SU-DHL-6 (cell line): ENCODE data around the gene DOK6.

Experiments used
- H2AFZ ChIP-seq: fragments of 200-600 bp; sonication (generic); 2 replicates; pipeline ENCODE4 v1.6.1; 2014; ENCODE audit warnings: low read depth, mild to moderate bottlenecking, moderate library complexity, mixed read lengths, antibody characterized with exemption, low read length; ENCODE audit not compliant: severe bottlenecking
- H3F3A ChIP-seq: fragments of 200-600 bp; shearing (Covaris generic); 2 replicates; pipeline ENCODE4 v1.6.0; 2016; ENCODE audit warnings: antibody characterized with exemption, mild to moderate bottlenecking; ENCODE audit not compliant: insufficient read depth
- H3K27ac ChIP-seq: fragments of 200-600 bp; sonication (generic); 2 replicates; pipeline ENCODE4 v1.5.1; 2016; ENCODE audit warnings: low read depth, mild to moderate bottlenecking, low read length, moderate library complexity, mixed read lengths
- H3K27me3 ChIP-seq: fragments of 200-600 bp; sonication (generic), shearing (Covaris generic); 2 replicates; pipeline ENCODE4 v1.6.0; 2014; ENCODE audit warnings: mild to moderate bottlenecking, low read length
- H3K36me3 ChIP-seq: fragments of 200-600 bp; sonication (generic); 2 replicates; pipeline ENCODE4 v1.6.1; 2014; ENCODE audit warnings: mild to moderate bottlenecking, low read length, mixed read lengths
- H3K4me2 ChIP-seq: fragments of 300-600, 200-600 bp; shearing (Covaris generic), sonication (generic); 2 replicates; pipeline ENCODE4 v1.6.0; 2014; ENCODE audit warnings: low read length, low read depth, mild to moderate bottlenecking; ENCODE audit not compliant: poor library complexity, severe bottlenecking
- H3K4me3 ChIP-seq: fragments of 200-600 bp; sonication (generic); 2 replicates; pipeline ENCODE4 v1.5.1; 2014; ENCODE audit warnings: antibody characterized with exemption, low read length, mild to moderate bottlenecking, mixed read lengths; ENCODE audit not compliant: insufficient read depth, poor library complexity, severe bottlenecking
- H3K79me2 ChIP-seq: fragments of 200-600 bp; sonication (generic); 2 replicates; pipeline ENCODE4 v1.6.1; 2014; ENCODE audit warnings: mild to moderate bottlenecking, low read length, moderate library complexity; ENCODE audit not compliant: insufficient read depth
- H3K9ac ChIP-seq: fragments of 200-600 bp; sonication (generic); 2 replicates; pipeline ENCODE4 v1.7.0; 2014; ENCODE audit warnings: mild to moderate bottlenecking, low read length
- H3K9me2 ChIP-seq: fragments of 200-600 bp; sonication (generic); replicated peaks from 2 replicates; pipeline ENCODE4 v1.6.1; 2014; ENCODE audit warnings: low read length; ENCODE audit not compliant: insufficient read depth
- H3K9me3 ChIP-seq: fragments of 200-600 bp; sonication (generic); 2 replicates; pipeline ENCODE4 v1.6.1; 2014; ENCODE audit warnings: low read length, mixed read lengths; ENCODE audit not compliant: insufficient read depth
- H4K20me1 ChIP-seq: fragments of 200-600 bp; sonication (generic); 2 replicates; pipeline ENCODE4 v1.6.1; 2014; ENCODE audit warnings: low read depth, mild to moderate bottlenecking, antibody characterized with exemption, low read length, moderate library complexity, mixed read lengths
- CTCF ChIP-seq: fragments of 200-600 bp; sonication (generic); IDR thresholded peaks from one replicate; pipeline ENCODE4 v1.5.1; 2017; ENCODE audit warnings: antibody characterized with exemption, mild to moderate bottlenecking, low read length, moderate library complexity; ENCODE audit not compliant: insufficient read depth, poor library complexity, severe bottlenecking
- EZH2phosphoT487 ChIP-seq: fragments of 200-600 bp; sonication (generic), shearing (Covaris generic); conservative IDR thresholded peaks from 2 replicates; pipeline ENCODE4 v1.6.1; 2018; ENCODE audit warnings: mild to moderate bottlenecking, antibody characterized with exemption, low read length, moderate library complexity, mixed read lengths

Gene DOK6

DNA sequence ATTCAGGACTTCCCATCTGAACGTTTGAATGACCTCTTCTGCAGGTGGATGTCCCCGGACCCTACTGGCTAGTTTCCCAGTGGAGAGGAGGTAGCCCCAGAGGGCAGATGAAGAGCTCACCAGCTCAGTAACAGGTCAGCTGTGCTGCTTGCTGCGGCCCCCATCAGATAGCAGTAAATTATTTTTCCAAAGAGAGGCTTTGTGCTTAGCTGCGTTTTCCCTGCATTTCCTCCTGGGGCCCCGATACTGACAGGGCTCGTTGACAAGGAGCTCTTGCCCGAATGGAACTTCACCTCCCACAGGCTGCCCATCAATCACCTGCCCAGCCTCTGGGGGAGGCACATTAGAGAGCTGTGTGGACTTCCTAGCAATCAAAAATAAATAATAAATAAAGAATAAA, 185.8 kb downstream of the DOK6 start:
- H4K20me1 ChIP-seq, result no peaks in the 10 kb centered on the region
- no peak overlapping the region for H3K27ac ChIP-seq
- H3K4me3 ChIP-seq, result no peak overlapping the region
- no peaks in the 10 kb centered on the region for H3K9me3 ChIP-seq
- H3K79me2 ChIP-seq, result no peaks in the 10 kb centered on the region
- H2AFZ ChIP-seq, result no peak overlapping the region
- TF ChIP-seq CTCF, result no peak
- TF ChIP-seq EZH2phosphoT487, result no peak
- H3K9ac ChIP-seq, result no peak overlapping the region
- H3K4me2 ChIP-seq, result no peak overlapping the region
- no peaks in the 10 kb centered on the region for H3K27me3 ChIP-seq
- H3K9me2 ChIP-seq, result no peaks in the 10 kb centered on the region
- H3F3A ChIP-seq, result no peaks in the 10 kb centered on the region
- no peaks in the 10 kb centered on the region for H3K36me3 ChIP-seq

DNA sequence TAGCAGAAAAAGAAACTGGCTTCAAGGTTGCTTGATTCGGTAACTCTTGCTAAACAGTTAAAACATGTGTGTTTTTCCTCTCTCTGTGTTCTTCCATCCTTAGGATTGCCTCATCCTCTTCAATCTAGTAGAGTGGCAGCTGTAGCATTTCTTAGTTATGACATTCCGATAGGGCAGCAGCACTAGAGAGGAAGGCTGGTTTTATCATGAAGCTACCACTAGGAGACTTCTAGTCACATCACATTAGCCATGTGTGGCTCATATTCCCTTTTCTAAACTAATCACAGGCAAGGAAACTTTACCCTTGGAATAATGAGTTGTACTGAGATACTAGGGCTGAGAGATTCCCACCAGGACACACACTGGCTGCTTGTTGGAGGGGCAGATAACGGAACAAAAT, 187.6 kb downstream of the DOK6 start:
- Histone ChIP-seq H3K9me2 (no peaks in the 10 kb centered on the region), H3K4me3 (no peak overlapping the region), H3K9me3 (no peaks in the 10 kb centered on the region), H4K20me1 (no peaks in the 10 kb centered on the region), H3F3A (no peaks in the 10 kb centered on the region), H2AFZ (no peak overlapping the region), H3K36me3 (no peaks in the 10 kb centered on the region), H3K27me3 (no peaks in the 10 kb centered on the region), H3K4me2 (no peak overlapping the region), H3K9ac (no peak overlapping the region), H3K27ac (no peak overlapping the region), H3K79me2 (no peaks in the 10 kb centered on the region)
- TF ChIP-seq CTCF, result no peak
- no peak for TF ChIP-seq EZH2phosphoT487

DNA sequence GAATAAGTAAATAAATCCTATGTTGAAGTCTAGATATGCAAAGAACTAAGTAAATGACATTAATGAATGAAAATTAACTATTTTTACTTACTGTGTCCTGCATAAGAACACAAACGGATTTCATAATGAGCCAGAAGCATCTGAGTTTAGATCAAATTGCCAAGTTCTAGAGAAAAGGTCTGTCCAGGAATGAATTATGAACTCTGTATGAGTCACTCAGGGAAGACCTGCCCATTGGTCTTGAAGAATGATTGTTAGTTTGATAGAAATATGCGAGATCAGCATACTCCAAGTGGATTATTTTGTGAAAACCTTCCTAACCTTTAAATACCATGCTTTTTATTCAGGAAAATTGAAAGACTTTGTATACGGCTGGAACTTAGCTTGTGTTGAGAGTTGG, 189.5 kb downstream of the DOK6 start:
- H3K4me3 ChIP-seq, result no peak overlapping the region
- no peaks in the 10 kb centered on the region for H3K36me3 ChIP-seq
- TF ChIP-seq EZH2phosphoT487, result no peak
- H3K4me2 ChIP-seq, result no peak overlapping the region
- no peak overlapping the region for H3K27ac ChIP-seq
- no peak overlapping the region for H3K9ac ChIP-seq
- H3K9me3 ChIP-seq, result no peaks in the 10 kb centered on the region
- H3F3A ChIP-seq, result no peaks in the 10 kb centered on the region
- no peaks in the 10 kb centered on the region for H4K20me1 ChIP-seq
- H3K27me3 ChIP-seq, result no peaks in the 10 kb centered on the region
- no peaks in the 10 kb centered on the region for H3K9me2 ChIP-seq
- no peaks in the 10 kb centered on the region for H3K79me2 ChIP-seq
- H2AFZ ChIP-seq, result no peak overlapping the region

DNA sequence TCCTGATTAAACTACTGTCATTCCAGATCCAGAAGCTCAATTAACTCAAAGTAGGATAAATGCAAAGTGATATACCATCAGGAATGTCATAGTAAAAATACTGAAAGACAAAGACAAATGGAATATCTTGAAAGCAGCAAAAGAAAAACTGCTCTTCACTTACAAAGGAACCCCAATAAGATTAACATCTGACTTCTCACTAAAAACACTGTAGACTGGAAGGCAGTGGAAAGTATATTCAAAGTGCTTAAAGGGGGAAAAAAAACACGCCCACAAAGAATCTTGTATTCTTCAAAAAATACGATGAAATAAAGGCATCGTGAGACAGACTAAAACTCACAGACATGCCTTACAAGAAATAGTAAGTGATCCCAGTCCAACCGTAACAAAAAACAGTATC, 195.7 kb downstream of the DOK6 start:
- Histone ChIP-seq H4K20me1 (no peaks in the 10 kb centered on the region), H3K4me3 (no peak overlapping the region), H3K36me3 (no peaks in the 10 kb centered on the region), H3K4me2 (no peak overlapping the region), H3K27ac (no peak overlapping the region), H3K9ac (no peak overlapping the region), H3K9me3 (no peaks in the 10 kb centered on the region), H2AFZ (no peak overlapping the region), H3K9me2 (no peaks in the 10 kb centered on the region), H3F3A (no peaks in the 10 kb centered on the region), H3K27me3 (no peaks in the 10 kb centered on the region), H3K79me2 (no peaks in the 10 kb centered on the region)
- TF ChIP-seq EZH2phosphoT487 (no peak), CTCF (no peak)
